Colonic mucosa (tissue), 4 donors: ENCODE results near the gene ZMIZ1. TPM values are rescaled to one million over a fixed set of nuclear protein-coding genes. Genes with fewer than 3 reads are reported as not detected.

ENCODE experiments used
- DNase-seq: peaks from one replicate; pipeline ENCODE4 v3.0.0-alpha.2; 2020
- H3K27ac ChIP-seq: fragments of 200-600 bp; one replicate; pipeline ENCODE4 v1.8.0; 2021
- H3K27me3 ChIP-seq: fragments of 200-600 bp; one replicate; pipeline ENCODE4 v1.8.0; 2021
- H3K36me3 ChIP-seq: fragments of 200-600 bp; one replicate; pipeline ENCODE4 v1.8.0; 2021
- H3K4me1 ChIP-seq: fragments of 200-600 bp; one replicate; pipeline ENCODE4 v1.8.0; 2021; ENCODE audit warnings: mild to moderate bottlenecking
- H3K4me3 ChIP-seq: fragments of 200-600 bp; one replicate; pipeline ENCODE4 v1.8.0; 2021
- H3K9ac ChIP-seq, 2 donors: one replicate each; pipeline ENCODE4 v1.7.0; 2013; ENCODE audit warnings: control low read depth in 2 of 2, low read depth in 2 of 2, low read length in 2 of 2
- H3K9me3 ChIP-seq: fragments of 200-600 bp; one replicate; pipeline ENCODE4 v1.8.0; 2021
- CTCF ChIP-seq: fragments of 200-600 bp; IDR thresholded peaks from one replicate; pipeline ENCODE4 v1.8.0; 2022; ENCODE audit warnings: antibody characterized with exemption, mild to moderate bottlenecking
- intact Hi-C: fragments of 100-400 bp; cut with DNase I; formaldehyde crosslinking; loops from one replicate; pipeline ENCODE4 v1.14.1; 2022
- total RNA-seq, 2 donors: library from RNA; stranded (reverse); fragmentation: NEBNext Ultra II Directional in 1 of 2; extraction: Animal tissue kit (Norgen Biotek cat#: 25700) in 1 of 2; gene quantifications; one replicate each; pipeline ENCODE4 v1.2.1, GENCODE V29; 2021
- donor health status: healthy.
- donor health status: DM: no; HTN: no; CAD: no.
- donor health status: DM: no; HTN: no; CAD: no.

The ZMIZ1 gene
- total RNA-seq, 2 donors from 2014 or later: 51.0 to 54.0 TPM

- TF ChIP-seq CTCF: no peak
- Histone ChIP-seq H3K9me3 (no peaks in the 10 kb centered on the region), H3K36me3 (no peaks in the 10 kb centered on the region), H3K4me3 (no peak overlapping the region), H3K4me1 (peaks cover 3% of the 10 kb centered on the region), H3K27me3 (no peaks in the 10 kb centered on the region), H3K9ac (no peak overlapping the region), H3K27ac (no peak overlapping the region)
- intact Hi-C loops: no loop called here
- no peak for DNase-seq
These were observed 153.4 kb downstream of the ZMIZ1 start for GRCh38 chr10:79222186-79222585.

DNA sequence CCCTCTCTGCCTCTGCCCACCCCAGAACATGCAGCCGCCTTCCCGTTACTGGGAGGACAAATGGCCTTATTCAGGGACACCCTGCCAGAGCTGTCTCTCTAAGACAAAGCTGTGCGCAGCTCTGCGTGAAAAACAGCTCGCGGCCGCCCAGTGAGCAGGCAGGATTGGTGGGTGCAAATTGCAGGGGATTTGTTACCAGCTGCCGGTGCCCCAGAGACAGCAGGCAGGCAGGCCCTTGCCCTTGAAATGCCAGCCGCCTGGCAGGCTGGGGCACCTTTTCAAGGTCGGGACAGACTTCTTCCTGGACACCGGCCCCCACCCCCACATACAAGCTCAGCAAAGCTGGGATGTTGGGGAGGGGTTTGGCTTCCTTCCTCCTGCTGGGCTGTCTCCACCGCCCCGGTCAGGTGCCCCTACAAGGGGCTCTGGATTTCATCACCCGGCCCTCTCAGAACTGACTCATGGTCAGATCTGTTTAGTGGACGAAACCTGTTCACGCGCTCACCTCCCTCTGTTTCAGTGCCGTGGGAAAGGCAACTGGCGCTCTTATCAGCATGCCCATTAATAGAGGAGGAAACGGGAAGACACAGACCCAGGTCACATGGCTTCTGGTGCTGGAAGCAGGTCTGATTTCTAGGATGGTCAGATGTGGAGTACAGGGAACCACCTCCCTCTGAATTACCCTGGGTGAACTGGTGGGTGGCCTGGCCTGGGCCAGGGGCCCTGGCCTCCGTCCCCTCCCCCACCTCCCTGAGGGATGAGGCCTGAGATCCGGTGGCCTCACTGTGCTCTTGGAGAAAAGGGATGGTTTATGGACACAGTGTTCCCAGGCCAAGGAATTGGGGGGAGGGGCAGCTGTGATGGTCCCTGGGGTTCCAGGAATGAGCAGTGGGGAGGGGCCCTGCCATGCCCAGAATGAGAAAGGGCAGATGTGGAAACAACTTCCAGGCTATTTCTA is 154.6 kb downstream of the ZMIZ1 start:
- Histone ChIP-seq H3K4me3 (no peak overlapping the region), H3K9ac (no peak overlapping the region), H3K4me1 (peaks cover 3% of the 10 kb centered on the region), H3K27ac (no peak overlapping the region), H3K9me3 (no peaks in the 10 kb centered on the region), H3K36me3 (no peaks in the 10 kb centered on the region), H3K27me3 (no peaks in the 10 kb centered on the region)
- DNase-seq: no peak
- intact Hi-C loops: no loop called here
- no peak for TF ChIP-seq CTCF

- no peak for DNase-seq
- TF ChIP-seq CTCF: no peak
- Histone ChIP-seq H3K9me3 (no peaks in the 10 kb centered on the region), H3K27ac (no peak overlapping the region), H3K27me3 (no peaks in the 10 kb centered on the region), H3K9ac (no peak overlapping the region), H3K4me1 (peaks cover 3% of the 10 kb centered on the region), H3K4me3 (no peak overlapping the region), H3K36me3 (no peaks in the 10 kb centered on the region)
- intact Hi-C loops: no loop called here
These were observed 155.6 kb downstream of the ZMIZ1 start for GRCh38 chr10:79224263-79224949.

DNA sequence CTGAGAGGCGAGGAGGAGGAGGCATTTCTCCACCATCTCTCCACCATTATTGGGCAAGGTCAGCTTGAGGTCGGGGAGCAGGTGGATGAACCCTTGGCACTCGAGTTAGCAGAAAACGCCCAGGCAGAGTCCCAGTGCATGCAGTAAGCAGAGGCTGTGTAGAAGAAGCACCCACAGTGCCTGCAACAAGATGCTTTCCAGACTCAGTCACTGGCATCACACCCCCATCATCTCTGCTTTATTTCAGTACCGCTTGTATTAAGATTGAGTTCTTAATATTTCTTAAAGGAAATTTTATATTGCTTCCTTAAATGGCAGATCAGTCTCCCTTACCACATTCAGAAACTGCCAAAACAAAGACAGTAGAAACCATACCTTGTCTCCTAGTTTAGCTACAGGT is 156.2 kb downstream of the ZMIZ1 start:
- intact Hi-C loops: no loop called here
- DNase-seq: no peak
- no peak for TF ChIP-seq CTCF
- H3K9ac ChIP-seq: no peak overlapping the region
- H3K4me3 ChIP-seq: no peak overlapping the region
- H3K36me3 ChIP-seq: no peaks in the 10 kb centered on the region
- peaks cover 3% of the 10 kb centered on the region for H3K4me1 ChIP-seq
- H3K27me3 ChIP-seq: no peaks in the 10 kb centered on the region
- H3K9me3 ChIP-seq: no peaks in the 10 kb centered on the region
- H3K27ac ChIP-seq: no peak overlapping the region

- intact Hi-C loops: no loop called here
- DNase-seq: no peak
- no peak overlapping the region for H3K4me3 ChIP-seq
- no peaks in the 10 kb centered on the region for H3K9me3 ChIP-seq
- H3K36me3 ChIP-seq: no peaks in the 10 kb centered on the region
- H3K27me3 ChIP-seq: no peaks in the 10 kb centered on the region
- H3K4me1 ChIP-seq: no peaks in the 10 kb centered on the region
- no peak overlapping the region for H3K27ac ChIP-seq
- H3K9ac ChIP-seq: no peak overlapping the region
- TF ChIP-seq CTCF: no peak
These were observed 157.9 kb downstream of the ZMIZ1 start for GRCh38 chr10:79226391-79227245.
